Measurements from ENCODE around the gene IGF2.

Gene IGF2

GRCh38 chr11:2172676-2173075, 33.5 kb upstream of the IGF2 start:
- H3K4me3 ChIP-seq (ENCODE audit: low read depth, low read length) = no peak overlapping the region
- DNase-seq (ENCODE audit: low read depth) = no peak

- no peak within 1 kb of the TSS for H3K4me3 ChIP-seq (ENCODE audit: low read depth, low read length)
- DNase-seq (ENCODE audit: low read depth) = no peak
Measured at GRCh38 chr11:2171591-2172003, 32.4 kb upstream of the IGF2 start, which contains the start of gene TH. Gene TH (minus strand): TSS chr11:2171815. CDS start chr11:2171786, 29 bp downstream.

GRCh38 chr11:2169626-2170570, 30.7 kb upstream of the IGF2 start:
- H3K4me3 ChIP-seq (ENCODE audit: low read depth, low read length) = no peak overlapping the region
- no peak for DNase-seq (ENCODE audit: low read depth)

GRCh38 chr11:2169005-2169378, 29.8 kb upstream of the IGF2 start:
- DNase-seq (ENCODE audit: low read depth) = no peak
- no peak overlapping the region for H3K4me3 ChIP-seq (ENCODE audit: low read depth, low read length)

GRCh38 chr11:2168286-2169004, 29.3 kb upstream of the IGF2 start:
- DNase-seq (ENCODE audit: low read depth) = no peak
- no peak overlapping the region for H3K4me3 ChIP-seq (ENCODE audit: low read depth, low read length)

GRCh38 chr11:2167141-2168045, 28.2 kb upstream of the IGF2 start:
- no peak for DNase-seq (ENCODE audit: low read depth)
- no peak overlapping the region for H3K4me3 ChIP-seq (ENCODE audit: low read depth, low read length)

GRCh38 chr11:2166091-2166851, 27.1 kb upstream of the IGF2 start:
- no peak overlapping the region for H3K4me3 ChIP-seq (ENCODE audit: low read depth, low read length)
- DNase-seq (ENCODE audit: low read depth) = no peak

GRCh38 chr11:2165571-2165970, 26.4 kb upstream of the IGF2 start:
- DNase-seq (ENCODE audit: low read depth) = no peak
- no peak overlapping the region for H3K4me3 ChIP-seq (ENCODE audit: low read depth, low read length)

- H3K4me3 ChIP-seq (ENCODE audit: low read depth, low read length) = no peak overlapping the region
- no peak for DNase-seq (ENCODE audit: low read depth)
Measured at GRCh38 chr11:2164861-2165555, 25.8 kb upstream of the IGF2 start.

- H3K4me3 ChIP-seq (ENCODE audit: low read depth, low read length) = no peak overlapping the region
- no peak for DNase-seq (ENCODE audit: low read depth)
Measured at GRCh38 chr11:2164081-2164480, 24.9 kb upstream of the IGF2 start.

- DNase-seq (ENCODE audit: low read depth) = no peak
- H3K4me3 ChIP-seq (ENCODE audit: low read depth, low read length) = no peak overlapping the region
Measured at GRCh38 chr11:2163428-2163978, 24.3 kb upstream of the IGF2 start.

GRCh38 chr11:2160736-2161259, 21.6 kb upstream of the IGF2 start, which contains the start of gene INS:
Gene INS (minus strand): TSS chr11:2161209. CDS start chr11:2160971, 238 bp downstream.
- no peak for DNase-seq (ENCODE audit: low read depth)
- no peak within 1 kb of the TSS for H3K4me3 ChIP-seq (ENCODE audit: low read depth, low read length)

- H3K4me3 ChIP-seq (ENCODE audit: low read depth, low read length) = no peak overlapping the region
- DNase-seq (ENCODE audit: low read depth) = no peak
Measured at GRCh38 chr11:2159536-2160413, 20.6 kb upstream of the IGF2 start.

- DNase-seq (ENCODE audit: low read depth) = no peak
- no peak overlapping the region for H3K4me3 ChIP-seq (ENCODE audit: low read depth, low read length)
Measured at GRCh38 chr11:2158966-2159365, 19.8 kb upstream of the IGF2 start.

- no peak overlapping the region for H3K4me3 ChIP-seq (ENCODE audit: low read depth, low read length)
- DNase-seq (ENCODE audit: low read depth) = no peak
Measured at GRCh38 chr11:2158296-2158737, 19.1 kb upstream of the IGF2 start.

GRCh38 chr11:2157294-2158040, 18.3 kb upstream of the IGF2 start:
- DNase-seq (ENCODE audit: low read depth) = no peak
- H3K4me3 ChIP-seq (ENCODE audit: low read depth, low read length) = no peak overlapping the region

Data from skeletal muscle cell (primary cell).